OCI-LY7 (cell line): ENCODE measurements around the gene OSER1. TPM values are rescaled to one million over a fixed set of nuclear protein-coding genes. Genes with fewer than 3 reads are reported as not detected.

Experiments used
- BruUV-seq: library from RNA; stranded (reverse); fragments of 400-500 nt; replicated peaks from 2 replicates; lab custom pipeline; 2021; lab: Mats Ljungman, UMichigan
- CTCF ChIA-PET: fragments of 300-600 bp; sonication (Branson Sonifier 250); formaldehyde crosslinking; loops from one replicate; lab custom pipeline; 2022; ENCODE audit warnings: antibody characterized with exemption; ENCODE audit not compliant: unreplicated experiment; lab: Charles Lee
- POLR2A ChIA-PET: fragments of 300-600 bp; sonication (Branson Sonifier 250); formaldehyde crosslinking; loops from one replicate; lab custom pipeline; 2022; ENCODE audit warnings: antibody characterized with exemption; lab: Charles Lee
- DNase-seq: peaks from one replicate; pipeline ENCODE4 v3.0.0-alpha.2; 2015; ENCODE audit warnings: low spot score
- H2AFZ ChIP-seq: fragments of 200-600 bp; sonication (generic), shearing (Covaris generic); 2 replicates; pipeline ENCODE4 v1.6.1; 2014; ENCODE audit warnings: mild to moderate bottlenecking, antibody characterized with exemption, low read length, moderate library complexity
- H3K27ac ChIP-seq: fragments of 200-600 bp; sonication (generic); 2 replicates; pipeline ENCODE4 v1.5.1; 2014; ENCODE audit warnings: mixed run types, low read depth, mild to moderate bottlenecking, moderate library complexity, low read length, inconsistent platforms; ENCODE audit not compliant: poor library complexity, severe bottlenecking
- H3K36me3 ChIP-seq: fragments of 200-600 bp; sonication (generic); 2 replicates; pipeline ENCODE4 v1.6.1; 2014; ENCODE audit warnings: mild to moderate bottlenecking, antibody characterized with exemption, low read length, moderate library complexity, mixed read lengths; ENCODE audit not compliant: insufficient read depth
- H3K4me1 ChIP-seq: fragments of 200-600 bp; sonication (generic); 2 replicates; pipeline ENCODE4 v1.5.1; 2014; ENCODE audit warnings: mild to moderate bottlenecking, low read length; ENCODE audit not compliant: insufficient read depth, poor library complexity, severe bottlenecking
- H3K4me2 ChIP-seq: fragments of 200-600 bp; sonication (generic); 2 replicates; pipeline ENCODE4 v1.6.1; 2014; ENCODE audit warnings: mild to moderate bottlenecking, low read length
- H3K4me3 ChIP-seq: fragments of 200-600 bp; sonication (generic); 2 replicates; pipeline ENCODE4 v1.5.1; 2014; ENCODE audit warnings: mild to moderate bottlenecking, low read depth, low read length; ENCODE audit not compliant: poor library complexity, severe bottlenecking
- H3K79me2 ChIP-seq: fragments of 200-600 bp; sonication (generic); 2 replicates; pipeline ENCODE4 v1.6.1; 2016; ENCODE audit warnings: low read depth, mild to moderate bottlenecking, low read length, moderate library complexity, mixed read lengths; ENCODE audit not compliant: insufficient read depth
- H3K9me2 ChIP-seq: fragments of 200-600 bp; sonication (generic); 2 replicates; pipeline ENCODE4 v1.6.1; 2016; ENCODE audit warnings: mild to moderate bottlenecking, low read length, mixed read lengths; ENCODE audit not compliant: insufficient read depth
- H3K9me3 ChIP-seq: fragments of 200-600 bp; sonication (generic); 2 replicates; pipeline ENCODE4 v1.6.1; 2014; ENCODE audit warnings: mild to moderate bottlenecking, mixed run types, low read length, mixed read lengths
- H4K20me1 ChIP-seq: fragments of 200-600 bp; sonication (generic); 2 replicates; pipeline ENCODE4 v1.6.1; 2014; ENCODE audit warnings: mild to moderate bottlenecking, antibody characterized with exemption, low read length, moderate library complexity, mixed read lengths; ENCODE audit not compliant: insufficient read depth
- CTCF ChIP-seq: fragments of 200-600 bp; sonication (generic); conservative IDR thresholded peaks from 2 replicates; pipeline ENCODE4 v1.5.1; 2014; ENCODE audit warnings: mild to moderate bottlenecking, antibody characterized with exemption, low read length, moderate library complexity, mixed read lengths
- EZH2phosphoT487 ChIP-seq: fragments of 200-600 bp; sonication (generic); IDR thresholded peaks from 2 replicates; pipeline ENCODE4 v1.6.1; 2018; ENCODE audit warnings: low read depth, borderline replicate concordance, mild to moderate bottlenecking, mixed run types, antibody characterized with exemption, low read length, moderate library complexity, mixed read lengths
- intact Hi-C: fragments of 100-400 bp; cut with micrococcal nuclease; formaldehyde crosslinking; loops from one replicate; pipeline ENCODE4 v1.10.0; 2022; ENCODE audit not compliant: unreplicated experiment
- total RNA-seq, 2 experiments: library from RNA; depleted of rRNA in 1 of 2; stranded (reverse); fragments of >200 nt in 1 of 2; shearing (Covaris generic) in 1 of 2; gene quantifications; 2 replicates each; pipeline ENCODE4 v1.2.3, GENCODE V29; 2014 to 2022

OSER1 gene
- total RNA-seq, 2 experiments from 2014 or later, result 28.1 to 31.9 TPM

DNA sequence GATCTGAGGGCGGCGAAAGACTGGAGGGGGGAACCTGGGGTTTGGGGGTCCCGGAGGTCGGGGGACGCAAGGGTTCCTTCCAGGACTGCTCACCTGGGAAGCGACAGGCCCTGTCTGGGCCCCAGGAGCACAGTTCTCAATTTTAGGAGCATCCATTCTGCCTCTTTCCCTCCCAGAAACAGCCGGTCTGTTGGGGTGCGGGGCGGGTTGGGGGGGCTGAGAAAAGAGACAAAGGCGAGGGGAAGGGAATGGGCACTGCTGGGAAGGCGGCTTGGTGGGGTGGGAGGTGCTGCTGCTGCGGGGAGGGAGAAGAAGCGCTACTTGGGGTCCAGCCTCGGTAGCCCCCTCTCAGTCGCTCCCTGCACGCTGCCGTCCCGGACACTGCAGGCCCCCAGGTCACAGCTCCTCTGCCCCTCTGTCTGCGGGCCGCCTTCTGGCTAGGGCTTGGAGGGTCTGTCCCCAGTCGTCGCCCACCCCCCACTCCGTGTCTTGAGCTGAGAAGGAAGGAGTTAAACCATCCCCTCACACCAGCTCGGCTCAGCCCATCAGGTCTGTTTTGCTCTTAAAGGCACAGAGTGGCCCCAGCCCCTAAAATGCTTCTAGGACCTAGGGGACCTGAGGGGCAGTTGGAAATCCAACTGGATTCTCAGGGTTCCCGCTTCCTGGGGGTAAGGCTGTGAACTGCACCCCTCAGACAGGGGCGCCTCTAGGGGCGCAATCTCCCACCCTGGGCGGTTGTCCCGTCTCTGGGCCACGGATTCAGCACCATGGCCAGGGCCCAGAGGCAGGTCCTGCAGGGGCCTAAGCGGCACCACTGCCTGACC, 37.2 kb upstream of the OSER1 start:
- BruUV-seq, result no TSS peak
- Histone ChIP-seq H3K79me2 (no peaks in the 10 kb centered on the region), H3K4me3 (no peak overlapping the region), H3K9me2 (no peaks in the 10 kb centered on the region), H4K20me1 (no peaks in the 10 kb centered on the region), H3K27ac (no peak overlapping the region), H3K9me3 (no peaks in the 10 kb centered on the region), H3K4me2 (no peak overlapping the region), H3K4me1 (no peaks in the 10 kb centered on the region), H3K36me3 (no peaks in the 10 kb centered on the region), H2AFZ (no peak overlapping the region)
- POLR2A ChIA-PET, result interaction anchor here (0.9 kb wide), 1 partner anchor 1546 kb away, joined by 4 read pairs; no protein-coding TSS in a partner anchor
- TF ChIP-seq CTCF (0 out of 2 replicates have a peak, but pooled peaks have one; percentile 14), EZH2phosphoT487 (no peak)
- CTCF ChIA-PET, result no interaction called here
- intact Hi-C loops, result no loop called here
- no peak for DNase-seq

- H3K79me2 ChIP-seq, result no peaks in the 10 kb centered on the region
- no peak for DNase-seq
- H4K20me1 ChIP-seq, result no peaks in the 10 kb centered on the region
- no peak within 1 kb of the TSS for H2AFZ ChIP-seq
- H3K4me2 ChIP-seq, result no peak within 1 kb of the TSS
- H3K4me1 ChIP-seq, result no peaks in the 10 kb centered on the region
- no peak within 1 kb of the TSS for H3K27ac ChIP-seq
- intact Hi-C loops, result no loop called here
- ChIA-PET POLR2A (interaction anchor here (0.9 kb wide), 1 partner anchor 1545 kb away, joined by 4 read pairs; no protein-coding TSS in a partner anchor), CTCF (interaction anchor here (0.5 kb wide), 1 partner anchor 1388 kb away, joined by 4 read pairs; no protein-coding TSS in a partner anchor)
- H3K9me2 ChIP-seq, result no peaks in the 10 kb centered on the region
- BruUV-seq, result no TSS peak
- TF ChIP-seq CTCF (no peak), EZH2phosphoT487 (no peak)
- no peak within 1 kb of the TSS for H3K4me3 ChIP-seq
- H3K9me3 ChIP-seq, result no peaks in the 10 kb centered on the region
- H3K36me3 ChIP-seq, result no peaks in the 10 kb centered on the region
Measured at GRCh38 chr20:44247131-44247571, 36.6 kb upstream of the OSER1 start, which contains the start of gene GDAP1L1. GDAP1L1 (plus strand) TSS chr20:44247308; CDS start chr20:44247335, 27 bp downstream.

- intact Hi-C loops, result no loop called here
- POLR2A ChIA-PET, result no interaction called here
- no TSS peak for BruUV-seq
Measured at GRCh38 chr20:44245977-44246376, 35.4 kb upstream of the OSER1 start.

More at GRCh38 chr20:44245977-44246376, 35.4 kb upstream of the OSER1 start:
- Histone ChIP-seq H3K27ac (no peak overlapping the region), H3K4me2 (no peak overlapping the region), H3K9me3 (no peaks in the 10 kb centered on the region), H4K20me1 (no peaks in the 10 kb centered on the region), H3K9me2 (no peaks in the 10 kb centered on the region), H3K4me1 (no peaks in the 10 kb centered on the region), H3K4me3 (no peak overlapping the region), H2AFZ (no peak overlapping the region), H3K79me2 (no peaks in the 10 kb centered on the region), H3K36me3 (no peaks in the 10 kb centered on the region)
- DNase-seq, result no peak
- no peak for TF ChIP-seq EZH2phosphoT487
- no peak for TF ChIP-seq CTCF
- CTCF ChIA-PET, result no interaction called here
